Measurements from ENCODE around the gene RELL2.

DNA sequence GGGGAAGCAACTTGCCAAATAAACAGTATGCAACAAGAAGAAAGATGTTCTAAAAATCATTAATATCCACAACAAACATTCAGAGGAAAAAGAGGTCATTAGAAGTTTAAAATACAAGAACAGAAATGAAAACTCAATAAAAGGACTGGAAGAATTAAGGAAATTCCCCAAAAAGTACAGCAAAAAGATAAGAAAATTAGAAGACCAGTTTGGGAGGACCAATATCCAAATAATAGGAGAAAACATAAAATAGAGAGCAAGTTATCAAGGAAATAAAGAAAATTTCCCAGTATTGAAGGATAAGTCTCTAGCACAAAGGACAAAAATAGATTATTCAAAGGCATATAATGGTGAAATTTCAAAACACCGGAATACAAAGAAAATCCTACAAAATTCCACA, 39.9 kb upstream of the RELL2 start:
- TF ChIP-seq, protein P1, sequence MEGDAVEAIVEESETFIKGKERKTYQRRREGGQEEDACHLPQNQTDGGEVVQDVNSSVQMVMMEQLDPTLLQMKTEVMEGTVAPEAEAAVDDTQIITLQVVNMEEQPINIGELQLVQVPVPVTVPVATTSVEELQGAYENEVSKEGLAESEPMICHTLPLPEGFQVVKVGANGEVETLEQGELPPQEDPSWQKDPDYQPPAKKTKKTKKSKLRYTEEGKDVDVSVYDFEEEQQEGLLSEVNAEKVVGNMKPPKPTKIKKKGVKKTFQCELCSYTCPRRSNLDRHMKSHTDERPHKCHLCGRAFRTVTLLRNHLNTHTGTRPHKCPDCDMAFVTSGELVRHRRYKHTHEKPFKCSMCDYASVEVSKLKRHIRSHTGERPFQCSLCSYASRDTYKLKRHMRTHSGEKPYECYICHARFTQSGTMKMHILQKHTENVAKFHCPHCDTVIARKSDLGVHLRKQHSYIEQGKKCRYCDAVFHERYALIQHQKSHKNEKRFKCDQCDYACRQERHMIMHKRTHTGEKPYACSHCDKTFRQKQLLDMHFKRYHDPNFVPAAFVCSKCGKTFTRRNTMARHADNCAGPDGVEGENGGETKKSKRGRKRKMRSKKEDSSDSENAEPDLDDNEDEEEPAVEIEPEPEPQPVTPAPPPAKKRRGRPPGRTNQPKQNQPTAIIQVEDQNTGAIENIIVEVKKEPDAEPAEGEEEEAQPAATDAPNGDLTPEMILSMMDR (IDR thresholded peaks at IDR 0.05): no peak
- TF ChIP-seq ZFX (IDR thresholded peaks at IDR 0.05; ENCODE audit: borderline replicate concordance): no peak

Measured in 22Rv1 (cell line).